NCI-H2107 (cell line): ENCODE data around the gene TESK1.
"Not testable (repeated sequence)": the region's sequence is repeated elsewhere in the genome, so short reads cannot be mapped to it uniquely, and the experiment has no call there.

Source experiments
- DNase-seq: peaks from one replicate; lab custom pipeline; 2025; lab: John Stamatoyannopoulos, UW

The TESK1 gene

DNA sequence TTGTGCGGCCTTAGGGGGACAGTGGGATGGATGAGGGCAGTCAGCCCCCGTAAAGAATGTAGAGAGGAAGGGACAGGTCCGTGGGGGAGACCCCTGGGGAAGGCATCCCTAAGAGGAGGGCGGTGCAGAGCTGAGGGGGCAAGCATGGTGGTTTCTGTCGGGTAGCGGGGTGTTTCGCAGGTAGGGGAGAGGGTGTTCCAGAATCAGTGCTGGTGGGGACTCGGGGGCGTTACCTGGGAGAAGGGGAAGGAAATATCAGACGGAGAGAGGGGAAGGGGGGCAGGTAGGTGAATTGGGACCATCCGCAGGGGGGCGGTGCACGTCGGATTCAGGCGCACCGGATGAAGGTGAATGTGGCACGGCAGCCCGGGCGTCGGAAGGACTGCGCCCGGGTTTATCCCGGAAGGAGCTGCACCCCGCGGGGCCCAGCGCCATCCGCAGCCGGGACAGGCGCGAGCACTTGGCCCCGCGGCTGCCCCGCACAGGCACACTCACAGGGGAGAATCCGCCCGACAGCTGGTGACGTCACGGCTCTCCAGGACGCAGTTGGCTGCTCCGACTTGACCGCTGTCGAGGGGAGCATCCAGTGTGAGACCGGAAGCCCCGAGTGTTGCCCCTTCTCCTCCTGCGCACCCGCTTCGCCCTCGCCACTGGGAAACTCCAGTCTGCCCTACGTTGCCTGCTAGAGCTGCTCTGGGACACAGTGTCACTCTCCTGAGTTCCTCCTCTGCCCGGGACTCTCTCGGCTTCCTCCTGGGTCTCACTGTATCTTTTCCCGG is 11.8 kb downstream of the TESK1 start:
- no peak for DNase-seq

DNA sequence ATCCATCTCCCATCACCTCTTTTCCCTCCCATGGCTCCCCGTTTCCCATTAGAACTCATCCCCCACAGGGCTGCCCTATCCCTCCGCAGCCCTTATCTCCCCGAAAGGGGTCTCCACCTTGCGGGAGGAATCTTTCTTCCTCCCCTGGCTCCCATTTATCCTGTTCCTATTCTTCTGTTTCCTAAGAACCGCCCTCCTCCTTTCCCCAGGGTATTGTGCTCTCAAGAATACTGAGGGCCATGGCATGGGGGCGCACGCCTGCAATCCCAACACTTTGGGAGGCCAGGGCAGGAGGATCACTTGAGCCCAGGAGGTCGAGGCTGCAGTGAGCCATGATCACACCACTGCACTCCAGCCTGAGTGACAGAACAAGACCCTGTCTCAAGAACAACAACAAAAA is 12.5 kb downstream of the TESK1 start:
- no peak for DNase-seq

DNA sequence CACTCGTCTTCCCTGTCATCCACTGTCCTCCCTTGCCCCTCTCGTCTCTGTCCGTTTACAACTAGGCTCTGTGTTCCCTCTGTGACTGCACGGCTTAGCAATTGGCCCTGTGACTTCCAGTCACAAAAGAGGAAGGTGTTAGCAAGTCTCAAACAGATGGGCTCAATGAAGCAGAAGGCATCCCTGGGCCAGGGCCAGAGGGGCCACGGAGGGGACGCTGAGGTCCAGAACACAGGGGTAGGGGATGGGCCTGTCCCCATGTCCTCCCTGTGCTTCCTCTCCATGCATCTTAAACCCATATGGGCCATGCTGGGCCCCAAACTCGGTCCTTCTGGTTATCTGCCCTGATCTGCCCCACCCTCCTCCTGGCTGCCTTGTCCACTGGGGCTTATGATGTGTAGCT is 13.3 kb downstream of the TESK1 start, which contains the start of gene CD72:
TSS of gene CD72 (minus strand) at position 89 of the 403 bp plus-strand sequence. CDS start 110 bp downstream, outside the sequence.
- no peak for DNase-seq

DNA sequence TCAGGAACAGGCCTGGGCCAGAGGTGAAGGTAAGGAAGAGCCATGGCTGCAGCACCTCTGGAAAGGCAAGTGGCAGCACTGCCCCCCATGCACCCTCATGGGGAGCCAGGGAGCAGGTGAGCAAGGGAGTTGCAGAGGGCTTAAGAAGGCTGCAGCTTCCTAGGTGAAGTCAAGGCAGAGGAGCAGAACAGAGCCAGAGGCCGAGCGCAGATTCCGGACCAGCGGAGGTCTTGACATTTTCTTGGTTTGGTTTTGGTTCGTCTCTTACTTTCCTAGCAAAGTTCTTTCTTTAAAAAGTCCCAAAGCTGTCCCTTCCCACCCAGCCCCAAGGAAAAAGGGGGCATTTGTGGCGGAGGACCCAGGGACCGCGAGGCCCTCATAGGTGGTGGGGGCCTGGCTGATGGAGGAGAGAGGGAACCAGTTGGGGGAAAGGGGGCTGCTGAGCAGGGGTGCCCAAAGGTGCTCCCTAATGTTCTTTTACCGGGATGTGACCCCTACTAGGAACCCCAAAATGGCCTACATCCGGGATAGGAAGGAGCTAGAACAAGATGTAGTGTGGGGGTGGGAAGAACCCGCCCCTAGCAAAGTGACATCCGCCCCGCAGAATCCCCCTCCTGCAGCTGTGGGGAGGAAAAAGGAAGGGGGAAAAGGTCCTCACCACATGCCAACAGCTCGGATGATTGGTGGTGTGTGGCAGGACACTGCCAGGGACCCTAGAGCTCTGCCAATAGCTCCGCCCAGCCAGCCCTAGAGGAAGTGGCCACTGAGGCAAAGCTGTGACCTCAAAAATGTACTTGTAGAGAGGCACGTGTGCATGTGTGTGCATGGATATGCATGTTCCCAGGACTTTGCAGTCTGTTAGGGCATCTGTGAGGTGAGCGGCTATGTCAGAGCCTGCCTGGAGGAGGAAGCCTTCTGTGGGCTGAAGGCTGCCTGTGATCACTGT is 14.1 kb downstream of the TESK1 start:
- no peak for DNase-seq

DNA sequence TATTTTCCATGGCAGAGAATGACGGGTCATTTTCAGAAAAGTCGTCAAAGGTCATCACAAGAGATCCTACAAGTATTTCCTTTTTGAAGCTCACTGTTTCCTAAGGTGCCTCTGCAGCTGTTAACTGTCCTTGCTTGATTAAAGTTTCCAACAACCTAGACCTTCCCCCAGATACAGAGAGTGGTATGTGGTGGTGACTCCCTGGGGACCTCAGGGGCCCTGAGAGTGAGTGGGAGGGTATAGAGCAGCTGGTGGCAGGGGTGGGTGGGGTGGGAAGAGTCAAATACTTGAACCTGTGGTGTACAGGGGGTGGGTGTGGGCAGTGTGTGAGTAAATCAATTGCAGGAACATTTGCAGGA is 14.7 kb downstream of the TESK1 start:
- DNase-seq, result no peak

DNA sequence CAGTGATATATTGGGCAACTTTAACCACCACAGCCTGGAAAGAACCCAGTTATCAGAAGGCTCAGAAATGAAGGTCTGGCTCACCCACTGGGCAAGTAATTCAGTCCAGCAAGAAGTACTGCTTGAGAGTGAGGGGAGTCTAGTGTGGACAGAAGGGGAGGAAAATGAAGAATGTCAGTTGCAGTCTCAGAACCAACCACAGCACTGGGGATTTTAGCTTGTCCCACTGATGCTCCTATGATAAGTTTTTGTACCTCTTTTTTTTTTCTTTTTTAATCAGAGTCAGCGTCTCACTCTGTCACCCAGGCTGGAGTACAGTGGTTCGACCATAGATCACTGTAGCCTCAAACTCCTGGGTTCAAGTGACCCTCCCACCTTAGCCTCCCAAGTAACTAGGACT is 22.5 kb downstream of the TESK1 start:
- DNase-seq, result no peak

DNA sequence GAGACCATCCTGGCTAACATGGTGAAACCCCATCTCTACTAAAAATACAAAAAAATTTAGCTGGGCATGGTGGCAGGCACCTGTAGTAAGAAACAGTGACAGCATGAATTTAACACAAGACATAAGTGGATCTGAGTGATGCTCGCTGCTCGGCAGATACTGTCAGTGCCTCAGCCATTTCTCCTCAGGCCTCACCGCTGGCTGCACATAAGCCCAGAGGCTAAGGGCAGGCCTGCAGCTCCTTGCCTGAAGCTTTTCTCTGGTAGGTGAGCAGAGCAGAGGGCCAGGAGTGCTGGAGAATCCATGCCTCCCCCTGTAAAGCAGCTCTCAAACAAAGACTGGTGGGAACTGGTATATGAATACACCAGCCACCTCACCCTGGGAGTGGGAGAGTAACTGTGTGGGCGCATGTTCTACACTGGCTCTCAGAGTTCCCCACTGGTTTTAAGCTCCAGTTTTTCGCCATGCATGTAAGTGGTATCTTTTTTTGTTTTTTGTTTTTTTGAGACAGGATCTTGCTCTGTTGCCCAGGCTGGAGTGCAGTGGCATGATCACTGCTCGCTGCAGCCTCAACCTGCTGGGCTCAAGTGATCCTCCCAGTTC is 23.4 kb downstream of the TESK1 start:
- DNase-seq, result no peak

DNA sequence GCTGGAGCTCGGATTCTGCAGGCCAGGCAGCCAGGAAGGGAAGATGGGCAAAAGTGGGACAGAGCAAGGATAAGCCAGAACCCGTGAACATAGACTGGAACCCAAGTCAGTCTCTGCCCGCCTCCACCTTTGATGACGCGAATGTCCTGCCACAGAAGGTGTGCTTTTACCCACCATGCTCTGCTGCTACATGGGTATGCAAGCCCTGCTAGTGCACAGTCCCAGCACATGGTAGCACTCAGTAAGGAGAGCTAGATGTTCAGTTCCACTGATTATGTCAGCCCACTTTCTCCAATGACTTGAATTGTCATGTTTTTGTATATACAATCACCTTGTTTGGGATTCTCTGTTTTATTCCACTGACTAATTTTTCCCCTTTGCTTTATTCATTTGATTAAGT is 24.5 kb downstream of the TESK1 start:
- DNase-seq, result no peak

DNA sequence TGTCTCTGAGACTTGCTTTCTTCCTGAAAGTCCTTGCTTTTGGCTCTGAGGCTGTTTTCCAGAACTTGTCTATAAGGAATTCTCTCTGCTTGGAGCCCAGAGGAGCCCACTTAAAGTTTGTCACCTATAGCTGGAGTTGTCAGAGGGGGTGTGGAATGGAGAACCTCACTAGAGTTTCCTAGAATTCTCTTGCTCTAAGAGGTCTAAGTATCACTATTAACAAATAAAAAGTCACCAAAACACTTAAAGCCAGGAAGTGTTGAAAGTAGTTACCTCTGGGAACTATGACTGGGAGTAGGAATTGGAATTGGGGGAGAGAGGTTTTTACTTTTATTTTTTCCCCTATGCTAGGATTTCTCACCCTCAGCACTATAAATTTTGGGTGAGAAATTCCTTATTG is 30.7 kb downstream of the TESK1 start:
- DNase-seq, result no peak

DNA sequence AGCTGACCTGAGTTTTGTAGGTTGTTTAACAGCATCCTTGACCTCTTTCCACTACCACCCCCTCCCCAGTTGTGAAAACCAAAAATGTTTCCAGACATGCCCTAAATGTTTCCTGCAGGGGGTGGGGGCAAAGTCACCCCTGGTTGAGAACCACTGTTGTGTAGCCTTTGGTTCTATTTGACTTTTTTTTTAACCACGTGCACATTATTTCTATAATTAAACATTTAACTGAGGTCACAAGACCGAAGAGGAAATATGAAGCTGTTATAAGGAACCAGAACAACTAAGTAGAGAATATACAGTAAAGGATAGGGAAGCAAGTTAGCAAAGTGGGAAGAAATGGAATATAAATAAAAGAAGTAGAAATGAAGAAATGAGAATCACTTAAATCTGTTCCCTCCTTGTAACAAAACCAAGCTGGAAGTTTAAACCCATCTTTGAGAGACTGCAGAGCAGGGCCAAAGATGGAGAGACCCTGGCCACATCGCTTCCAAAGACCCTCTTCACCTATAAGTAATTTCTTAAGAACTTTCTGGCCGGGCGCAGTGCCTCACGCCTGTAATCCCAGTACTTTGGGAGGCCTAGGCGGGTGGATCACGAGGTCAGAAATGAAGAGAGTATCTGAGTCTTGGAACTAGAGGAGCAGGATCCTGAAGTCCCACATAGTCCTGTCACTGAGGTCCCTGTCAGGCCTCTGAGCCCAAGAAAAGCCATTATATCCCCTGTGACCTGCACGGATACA is 31.2 kb downstream of the TESK1 start:
- no peak for DNase-seq

DNA sequence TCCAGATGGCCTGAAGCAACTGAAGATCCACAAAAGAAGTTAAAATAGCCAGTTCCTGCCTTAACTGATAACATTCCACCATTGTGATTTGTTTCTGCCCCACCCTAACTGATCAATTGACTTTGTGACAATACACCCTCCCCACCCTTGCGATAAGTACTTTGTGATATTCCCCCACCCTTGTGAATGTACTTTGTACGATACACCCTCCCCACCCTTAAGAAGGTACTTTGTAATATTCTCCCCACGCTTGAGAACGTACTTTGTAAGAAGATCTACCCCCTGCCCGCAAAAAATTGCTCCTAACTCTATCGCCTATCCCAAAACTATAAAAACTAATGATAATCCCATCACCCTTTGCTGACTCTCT is 31.8 kb downstream of the TESK1 start:
- not testable (repeated sequence) for DNase-seq

DNA sequence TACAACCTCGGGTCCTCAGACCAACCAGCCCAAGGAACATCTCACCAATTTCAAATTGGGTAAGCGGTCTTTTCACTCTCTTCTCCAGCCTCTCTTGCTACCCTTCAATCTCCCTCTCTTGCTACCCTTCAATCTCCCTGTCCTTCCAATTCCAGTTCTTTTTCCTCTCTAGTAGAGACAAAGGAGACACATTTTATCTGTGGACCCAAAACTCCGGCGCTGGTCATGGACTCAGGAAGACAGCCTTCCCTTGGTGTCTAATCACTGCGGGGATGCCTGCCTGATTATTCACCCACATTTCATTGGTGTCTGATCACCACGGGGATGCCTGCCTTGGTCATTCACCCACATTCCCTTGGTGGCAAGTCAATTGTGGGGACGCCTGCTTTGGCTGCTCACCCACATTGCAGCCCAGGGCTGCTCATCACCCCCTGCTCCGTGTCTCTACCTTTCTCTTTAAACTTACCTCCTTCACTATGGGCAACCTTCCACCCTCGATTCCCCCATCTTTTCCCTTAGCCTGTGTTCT is 32.4 kb downstream of the TESK1 start:
- not testable (repeated sequence) for DNase-seq

DNA sequence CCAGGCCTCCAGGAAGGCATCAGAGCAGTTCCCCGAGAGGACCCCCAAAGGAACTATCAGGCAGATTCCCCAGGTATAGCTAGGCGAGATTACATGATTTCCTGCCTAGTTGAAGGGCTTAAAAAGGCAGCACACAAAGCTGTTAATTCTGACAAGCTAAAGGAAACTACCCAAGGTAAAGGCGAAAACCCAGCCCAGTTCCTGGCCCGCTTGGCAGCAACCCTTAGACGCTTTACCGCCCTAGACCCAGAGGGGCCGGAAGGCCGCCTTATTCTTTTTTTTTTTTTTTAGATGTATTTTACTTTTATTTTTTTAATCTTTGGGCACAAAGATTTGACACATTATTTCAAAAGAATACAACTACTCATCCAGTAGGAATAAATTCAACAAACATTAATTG is 33.7 kb downstream of the TESK1 start:
- DNase-seq, result not testable (repeated sequence)

DNA sequence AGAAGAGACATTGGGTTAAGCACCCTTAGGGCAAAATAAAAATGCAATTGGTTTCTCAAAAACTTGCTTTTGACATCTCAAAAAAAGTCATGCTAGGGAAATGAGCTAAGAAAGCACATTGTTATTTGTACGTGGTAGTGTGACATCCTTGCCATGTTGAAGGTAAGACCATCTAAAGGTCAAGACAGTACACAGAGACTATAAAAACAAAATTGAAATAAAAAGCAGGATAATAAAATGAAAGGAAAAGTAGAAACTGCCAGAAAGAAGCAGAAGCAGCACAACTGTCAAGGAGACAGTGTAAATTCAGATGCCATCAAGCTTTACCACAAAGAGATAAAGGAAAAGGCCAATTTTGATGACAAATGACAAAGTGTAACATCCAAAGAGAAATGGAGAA is 34.2 kb downstream of the TESK1 start:
- DNase-seq, result not testable (repeated sequence)

DNA sequence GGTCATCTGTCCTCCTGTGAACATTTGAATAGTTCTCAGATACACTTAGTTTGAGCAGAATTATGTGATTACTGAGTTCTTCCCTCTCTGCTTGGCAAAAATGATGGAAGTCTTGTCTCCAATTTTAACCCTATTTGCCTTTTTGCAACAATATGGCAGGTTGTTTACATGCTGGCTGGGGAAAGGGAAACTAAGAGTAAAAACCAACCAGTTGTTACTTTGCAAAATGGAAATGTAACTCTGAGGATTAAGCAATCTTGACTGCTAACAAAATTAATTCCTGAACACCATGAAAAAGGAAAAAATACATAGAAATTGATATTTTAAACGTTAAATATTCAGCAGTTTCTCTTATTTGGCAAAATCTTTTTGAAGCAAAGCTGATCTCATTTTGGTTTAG is 34.6 kb downstream of the TESK1 start:
- DNase-seq, result no peak

DNA sequence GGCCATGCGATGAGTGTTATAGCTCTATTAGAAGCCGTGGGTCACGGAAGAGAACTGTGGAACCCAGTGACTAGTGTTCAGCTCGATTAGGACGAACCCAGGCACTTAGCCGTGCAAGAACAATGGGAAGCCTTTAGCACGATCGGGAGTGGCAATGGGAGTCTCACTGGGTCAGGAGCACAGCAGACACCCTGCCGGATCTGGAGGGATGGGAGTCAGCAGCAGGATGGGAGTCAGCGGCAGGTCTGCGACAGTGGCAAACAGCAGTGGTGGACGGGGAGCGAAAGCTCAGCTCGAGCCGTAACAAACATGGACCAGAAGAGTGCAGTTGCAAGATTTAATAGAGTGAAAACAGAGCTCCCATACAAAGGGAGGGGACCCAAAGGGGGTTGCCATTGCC is 35.4 kb downstream of the TESK1 start:
- not testable (repeated sequence) for DNase-seq

DNA sequence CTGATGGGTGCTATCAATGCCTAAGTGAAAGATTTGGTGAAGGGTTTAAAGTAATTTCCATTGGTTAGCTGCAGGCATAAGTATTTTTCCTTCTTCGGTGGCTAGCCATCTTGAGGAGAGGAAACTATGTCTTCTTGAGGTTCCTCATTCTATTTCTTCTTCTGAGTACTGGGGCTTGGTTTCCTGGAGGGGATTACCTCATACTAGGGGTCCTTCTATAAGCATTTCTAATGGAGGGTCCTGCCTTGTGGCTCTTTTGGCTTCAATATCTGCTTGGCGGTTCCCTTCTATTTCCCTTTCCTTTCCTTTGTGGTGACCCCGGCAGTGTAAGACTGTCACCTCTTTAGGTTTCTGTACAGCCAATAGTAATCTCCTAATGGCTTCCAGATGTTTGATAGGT is 36.4 kb downstream of the TESK1 start:
- not testable (repeated sequence) for DNase-seq

DNA sequence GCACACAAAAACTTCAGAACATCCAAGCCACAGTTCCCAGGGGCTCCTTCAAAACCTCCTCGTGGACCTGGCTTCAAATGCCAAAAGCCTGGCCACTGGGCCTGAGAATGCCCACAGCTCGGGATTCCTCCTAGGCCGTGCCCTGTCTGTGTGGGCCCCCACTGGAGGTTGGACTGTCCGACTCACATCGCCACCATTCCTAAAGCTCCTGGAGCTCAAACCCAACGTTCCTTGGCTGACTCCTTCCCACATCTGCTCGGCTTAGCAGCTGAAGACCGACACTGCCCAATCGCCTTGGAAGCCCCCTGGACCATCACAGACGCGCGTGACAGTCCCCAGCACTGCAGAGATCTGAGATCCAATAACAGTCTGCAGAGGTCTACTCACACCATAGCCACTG is 38.0 kb downstream of the TESK1 start:
- DNase-seq, result no peak

DNA sequence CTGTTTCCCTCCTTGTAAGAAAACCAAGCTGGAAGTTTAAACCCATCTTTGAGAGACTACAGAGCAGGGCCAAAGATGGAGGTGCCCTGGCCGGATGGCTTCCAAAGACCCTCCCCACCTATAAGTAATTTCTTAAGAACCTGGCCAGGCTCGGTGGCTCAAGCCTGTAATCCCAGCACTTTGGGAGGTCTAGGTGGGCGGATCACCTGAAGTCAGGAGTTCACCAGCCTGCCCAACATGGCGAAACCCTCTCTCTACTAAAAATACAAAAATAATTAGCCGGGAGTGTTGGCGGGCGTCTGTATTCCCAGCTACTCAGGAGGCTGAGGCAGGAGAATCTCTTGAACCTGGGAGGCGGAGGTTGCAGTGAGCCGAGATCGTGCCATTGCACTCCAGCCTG is 40.7 kb downstream of the TESK1 start:
- DNase-seq, result not testable (repeated sequence)

DNA sequence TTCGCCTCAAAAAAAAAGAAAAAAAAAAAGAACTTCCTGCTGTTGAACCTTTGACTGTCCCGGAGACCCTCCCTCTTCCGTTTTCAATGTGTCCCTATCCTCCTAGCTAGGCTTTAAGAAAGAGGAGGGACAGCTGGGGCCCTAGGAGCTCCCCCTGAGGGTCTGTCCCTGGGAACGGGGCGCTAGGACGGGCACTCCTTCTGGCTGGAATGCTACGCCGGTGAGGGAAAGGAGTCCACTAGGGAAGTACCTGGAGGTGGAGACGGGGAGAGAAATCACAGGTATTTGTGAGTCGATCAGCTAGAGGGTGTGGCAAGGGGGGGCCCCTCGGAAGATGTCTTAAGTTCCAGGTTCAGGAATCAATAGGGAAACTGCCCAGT is 41.1 kb downstream of the TESK1 start:
- DNase-seq, result no peak

DNA sequence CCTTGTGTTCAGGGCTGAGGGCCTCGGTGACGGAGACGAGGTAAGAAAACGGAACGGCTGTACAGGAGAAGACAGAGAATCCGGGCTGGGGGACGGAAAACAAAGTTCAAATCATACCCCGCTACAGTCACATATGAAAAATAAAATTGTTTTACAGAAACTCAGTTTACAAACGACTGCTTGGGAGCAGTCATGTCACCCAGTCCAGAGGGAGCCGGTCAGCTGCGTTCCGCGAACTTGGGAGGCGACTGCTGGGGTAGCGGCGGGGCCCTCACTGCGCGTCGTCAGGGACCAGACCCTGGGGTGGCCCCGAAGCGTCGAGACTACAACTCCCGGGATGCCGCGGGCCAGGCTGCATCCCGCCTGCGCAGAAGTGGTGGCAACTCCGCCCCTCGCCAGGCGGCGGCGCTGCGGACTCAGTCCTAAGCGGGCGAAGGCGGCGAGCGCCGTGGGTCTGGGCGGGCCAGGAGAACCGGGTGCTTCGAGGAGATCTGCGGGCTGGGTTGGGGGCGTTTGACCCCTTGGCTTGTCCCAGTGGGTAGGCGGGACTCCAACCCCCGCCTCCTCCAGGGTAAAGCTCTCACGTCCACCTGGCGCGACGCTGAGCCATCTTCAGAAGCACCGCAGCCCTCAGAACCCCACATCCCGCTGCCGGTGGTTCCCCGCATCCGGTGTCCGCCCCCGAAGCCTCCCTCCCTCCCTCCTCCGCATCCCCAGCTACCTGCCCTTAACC is 41.6 kb downstream of the TESK1 start:
- DNase-seq, result peak; percentile 86
